NCI-H2196 (cell line): ENCODE measurements around the gene SLC7A8.

Experiments used
- DNase-seq: peaks from one replicate; lab custom pipeline; 2025; ENCODE audit not compliant: unreplicated experiment; lab: John Stamatoyannopoulos, UW

Gene SLC7A8

GRCh38 chr14:23159532-23159931 lies 23.9 kb downstream of the SLC7A8 start:
- no peak for DNase-seq

GRCh38 chr14:23158779-23159178 lies 24.7 kb downstream of the SLC7A8 start:
- DNase-seq: no peak

GRCh38 chr14:23154964-23155587 lies 28.4 kb downstream of the SLC7A8 start:
- peak; percentile 55 for DNase-seq

DNA sequence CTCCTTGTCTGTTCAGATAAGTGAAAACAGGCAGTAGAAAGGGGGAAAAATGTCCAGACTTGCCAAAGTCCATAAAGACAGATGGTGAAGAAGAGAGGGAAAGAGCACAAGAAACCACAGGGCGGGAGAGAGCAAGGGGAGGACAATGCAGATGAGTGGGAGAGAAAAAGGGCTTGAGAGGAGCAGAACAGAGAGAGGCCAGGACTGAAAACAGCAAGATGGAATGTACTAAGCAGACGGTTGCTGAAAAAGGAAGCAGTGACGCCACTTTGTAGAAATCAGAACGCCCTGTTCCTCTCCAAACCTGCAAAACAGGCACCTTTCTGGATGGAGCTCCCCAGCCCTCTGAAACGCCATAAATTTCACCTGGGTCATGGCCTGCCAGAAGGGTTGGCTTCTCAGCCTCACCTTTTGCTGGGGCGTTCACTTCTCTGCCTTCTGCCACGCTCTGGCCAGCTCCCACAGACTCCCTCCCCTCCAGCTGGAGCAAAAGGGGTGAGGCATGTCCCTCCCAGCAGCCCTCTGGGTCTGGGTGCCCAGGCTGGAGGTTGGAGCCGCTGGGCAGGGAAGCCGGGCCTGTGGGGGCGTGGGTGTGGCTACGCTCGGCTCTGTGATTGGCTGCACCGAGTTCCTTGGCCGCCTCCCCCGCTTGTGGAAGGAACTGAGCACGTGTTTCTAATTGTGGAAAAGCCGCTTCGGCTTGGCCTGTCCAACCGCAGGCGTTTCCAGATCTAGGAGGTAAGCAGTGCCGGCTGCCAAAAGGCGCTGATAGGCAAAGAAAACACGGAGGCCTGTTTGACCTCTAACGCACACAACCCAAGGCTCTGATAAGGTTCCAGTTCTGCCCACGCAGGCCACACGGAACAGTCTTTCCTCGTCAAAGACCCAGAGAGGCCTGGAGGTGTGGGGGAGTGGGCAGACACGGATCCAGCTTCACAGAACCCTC lies 29.3 kb downstream of the SLC7A8 start:
- no peak for DNase-seq

DNA sequence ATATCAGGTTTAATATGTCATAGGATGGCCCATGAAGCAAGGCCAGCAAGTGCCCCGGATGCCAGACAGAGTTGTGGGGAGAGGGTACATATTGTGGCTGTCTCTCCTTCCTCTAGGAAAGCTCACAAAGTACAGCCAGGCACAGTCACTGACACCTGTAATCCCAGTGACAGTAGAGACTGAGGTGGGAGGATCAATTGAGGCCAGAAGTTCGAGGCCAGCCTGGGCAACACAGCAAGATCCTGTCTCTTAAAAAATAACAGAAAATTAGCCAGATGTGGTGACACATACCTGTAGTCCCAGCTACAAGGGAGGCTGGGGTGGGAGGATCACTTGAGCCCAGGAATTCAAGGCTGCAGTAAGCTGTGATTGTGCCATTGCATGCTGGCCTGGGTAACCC lies 32.1 kb downstream of the SLC7A8 start:
- DNase-seq: no peak

DNA sequence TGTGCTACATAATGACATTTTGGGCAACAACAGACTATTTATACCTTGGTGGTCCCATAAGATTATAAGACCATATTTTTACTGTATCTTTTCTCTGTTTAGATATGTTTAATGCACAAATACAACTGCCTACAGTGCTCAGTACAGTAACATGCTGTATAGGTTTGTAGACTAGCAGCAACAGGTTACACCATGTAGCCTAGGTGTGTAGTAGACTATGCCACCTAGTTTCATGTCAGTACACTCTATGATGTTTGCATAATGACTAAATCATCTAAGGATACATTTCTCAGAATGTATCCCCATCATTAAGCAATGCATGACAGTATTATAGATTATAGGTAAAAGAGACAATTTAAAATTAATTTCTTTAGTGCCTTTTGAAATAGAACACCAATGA lies 33.7 kb downstream of the SLC7A8 start:
- DNase-seq: no peak

- no peak for DNase-seq
Measured at GRCh38 chr14:23148591-23149249, 34.7 kb downstream of the SLC7A8 start.

DNA sequence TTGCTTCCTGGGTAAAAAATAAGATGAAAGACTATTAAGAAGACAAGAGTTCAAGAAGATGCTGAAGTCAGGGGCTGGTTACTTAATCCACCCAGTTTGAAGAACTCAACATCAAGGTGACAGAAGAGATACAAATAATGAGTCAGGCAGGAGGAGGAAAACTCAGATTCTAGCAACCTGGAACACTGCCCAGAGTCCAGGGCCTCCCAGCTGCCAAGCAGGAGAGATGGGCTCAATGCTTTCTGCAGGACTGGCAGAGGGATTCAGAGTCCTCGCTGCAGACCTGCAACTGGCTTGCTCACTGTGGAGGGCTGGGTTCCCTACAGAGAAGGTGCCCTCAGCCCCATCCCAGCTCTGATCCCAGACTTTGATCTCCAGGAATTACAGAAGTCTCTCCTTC lies 35.8 kb downstream of the SLC7A8 start:
- DNase-seq: peak; percentile 59

GRCh38 chr14:23146980-23147379 lies 36.5 kb downstream of the SLC7A8 start:
- no peak for DNase-seq

DNA sequence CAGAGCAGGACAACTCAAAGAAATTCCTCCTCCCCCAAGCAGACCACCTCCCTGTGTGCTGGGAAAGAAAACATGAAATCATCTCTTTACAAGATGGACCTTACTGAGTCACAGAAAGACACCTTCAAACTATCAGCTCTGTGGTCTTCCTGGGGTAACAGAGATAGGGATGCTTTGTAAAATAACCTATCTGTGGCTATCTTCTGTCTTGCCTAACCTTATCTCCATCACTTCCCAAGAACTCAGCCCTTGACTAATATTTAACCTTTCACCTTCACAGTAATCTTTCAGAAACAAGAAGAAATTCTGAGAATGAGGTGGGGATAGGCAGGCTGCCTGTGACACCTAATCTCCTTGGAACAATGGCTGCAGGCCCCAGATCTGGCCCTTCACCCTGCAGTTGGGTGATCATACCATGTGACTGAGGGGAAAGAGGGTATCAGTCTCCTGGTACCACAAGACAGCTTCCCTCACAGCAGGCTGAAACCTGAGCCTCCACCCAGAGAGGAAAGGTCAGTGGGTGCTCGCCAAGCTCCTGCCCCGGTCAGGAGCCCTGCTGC lies 37.0 kb downstream of the SLC7A8 start:
- DNase-seq: no peak

GRCh38 chr14:23145794-23146350 lies 37.6 kb downstream of the SLC7A8 start:
- no peak for DNase-seq

- no peak for DNase-seq
Measured at GRCh38 chr14:23143911-23144310, 39.5 kb downstream of the SLC7A8 start.

GRCh38 chr14:23142826-23143225 lies 40.6 kb downstream of the SLC7A8 start:
- DNase-seq: no peak

DNA sequence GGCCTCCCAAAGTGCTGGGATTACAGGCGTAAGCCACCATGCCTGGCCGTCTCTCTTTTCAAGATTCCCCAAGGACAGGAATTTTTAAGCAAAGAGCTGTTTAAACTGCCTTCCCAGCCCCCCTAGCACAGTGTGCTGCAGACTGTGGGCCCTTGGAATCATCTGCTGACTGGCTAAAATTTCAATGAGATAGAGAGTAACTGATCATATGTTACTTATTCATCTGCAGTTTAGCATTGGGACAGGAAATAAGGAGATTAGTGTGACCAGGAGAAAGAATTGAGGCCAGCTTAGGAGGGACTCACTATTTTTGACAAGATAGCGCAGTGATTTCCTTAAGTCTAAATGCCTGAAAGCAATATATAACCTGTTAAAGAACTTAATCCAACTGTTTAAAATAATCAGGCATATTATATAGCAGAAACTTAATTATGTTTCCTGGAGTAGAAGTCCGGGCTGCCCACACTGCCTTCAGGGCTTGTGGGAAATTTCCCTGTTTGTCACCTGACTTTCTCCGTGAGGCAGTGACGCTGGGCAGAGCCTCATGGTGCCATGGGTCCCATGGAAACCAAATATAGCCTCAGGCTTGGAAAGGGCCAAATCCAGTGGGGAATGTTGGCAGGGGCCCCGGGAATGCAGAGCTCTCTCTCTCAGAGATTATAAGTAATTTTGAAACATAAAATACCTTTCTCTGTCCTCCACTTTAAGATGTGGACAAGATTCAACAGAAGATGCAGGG lies 41.6 kb downstream of the SLC7A8 start:
- peak; percentile 22 for DNase-seq

DNA sequence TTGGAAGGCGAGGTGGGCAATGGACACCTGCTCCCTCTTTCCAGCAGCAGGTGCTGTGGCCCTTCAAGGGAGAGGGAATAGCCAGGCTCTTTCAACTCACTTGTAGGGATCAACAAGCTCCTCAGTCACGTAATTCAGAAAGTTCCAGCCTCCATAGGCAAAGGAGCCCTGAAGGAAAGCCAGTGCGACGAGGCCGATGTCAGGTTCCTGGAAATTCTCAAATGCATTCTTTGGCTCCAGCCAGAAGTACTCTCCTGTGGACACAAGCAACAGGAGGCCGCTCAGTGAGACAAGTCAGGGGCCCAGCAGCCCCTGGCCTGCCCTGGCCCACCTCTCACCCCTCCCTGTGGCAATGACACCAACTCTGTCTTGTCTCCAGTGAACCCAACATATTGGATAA lies 43.1 kb downstream of the SLC7A8 start:
- DNase-seq: no peak

GRCh38 chr14:23139874-23140273 lies 43.6 kb downstream of the SLC7A8 start:
- DNase-seq: no peak

- no peak for DNase-seq
Measured at GRCh38 chr14:23137813-23138535, 45.5 kb downstream of the SLC7A8 start.

DNA sequence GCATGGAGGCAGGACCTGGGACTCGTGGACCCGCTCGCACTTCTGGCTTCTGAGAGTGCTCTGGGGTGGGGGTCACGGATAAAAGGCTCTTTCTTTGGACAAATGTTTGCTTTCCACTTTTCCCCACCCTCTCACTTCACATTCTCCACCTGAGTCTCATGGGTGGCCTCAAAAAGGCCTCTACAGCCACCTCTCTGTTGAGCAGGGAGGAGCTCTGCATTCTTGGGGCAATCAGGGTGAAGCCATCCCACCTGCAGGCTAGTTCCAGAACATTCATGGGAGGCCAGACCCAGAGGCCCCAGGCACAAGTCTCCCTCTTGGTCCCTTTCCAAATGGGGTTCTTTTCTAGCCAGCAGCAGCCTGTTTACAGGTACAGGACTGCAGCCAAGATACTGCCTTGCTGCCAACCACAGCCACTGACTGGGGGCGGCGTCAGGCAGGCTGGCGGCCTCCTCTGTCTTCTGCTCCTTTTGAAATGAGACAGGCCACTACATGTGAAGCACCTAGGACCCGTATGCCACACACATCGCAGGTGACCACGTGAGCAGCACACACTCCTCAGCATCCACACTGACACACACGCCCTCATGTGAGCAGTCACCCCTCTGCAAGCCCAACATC lies 46.2 kb downstream of the SLC7A8 start:
- peak; percentile 48 for DNase-seq

DNA sequence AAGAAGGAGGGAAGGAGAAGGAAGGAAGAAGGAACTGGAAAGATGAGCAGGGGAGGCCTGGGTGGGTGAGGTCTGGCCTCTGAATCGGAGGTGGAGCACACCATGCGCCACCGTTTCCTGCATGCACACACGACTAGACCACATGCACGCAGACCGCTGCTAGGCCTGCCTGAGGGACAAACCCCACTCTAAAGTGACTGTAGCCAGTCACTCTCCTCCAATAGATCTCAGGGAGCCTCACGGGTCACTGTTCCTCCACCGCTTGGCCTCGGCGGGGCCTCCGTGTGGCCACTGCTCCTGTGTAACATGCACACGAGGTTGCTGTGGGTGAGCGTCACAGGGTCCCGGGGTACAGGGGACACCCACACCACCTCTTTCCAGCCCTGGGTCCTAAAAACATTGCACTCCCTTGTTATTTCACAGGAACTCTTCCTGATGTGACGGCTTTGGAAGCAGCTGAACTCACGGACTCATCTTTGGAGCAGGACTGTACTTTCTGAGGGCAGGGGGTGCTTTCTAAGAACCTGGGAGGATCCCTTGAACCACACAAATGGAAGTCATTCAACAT lies 46.8 kb downstream of the SLC7A8 start:
- DNase-seq: no peak
